Measurements from ENCODE around the gene EEFSEC.

EEFSEC gene

GRCh38 chr3:128153156-128154041, at the start of gene EEFSEC:
EEFSEC (plus strand) TSS chr3:128153481; CDS start chr3:128153508, 27 bp downstream.
- peak; percentile 65 to 75 for DNase-seq

- DNase-seq = no peak
Measured at GRCh38 chr3:128107834-128108233, 45.4 kb upstream of the EEFSEC start.

GRCh38 chr3:128111147-128111546, 42.1 kb upstream of the EEFSEC start:
- no peak for DNase-seq

- DNase-seq = no peak
Measured at GRCh38 chr3:128112357-128112968, 40.8 kb upstream of the EEFSEC start.

GRCh38 chr3:128113817-128114794, 39.2 kb upstream of the EEFSEC start:
- DNase-seq = no peak

GRCh38 chr3:128122013-128122412, 31.3 kb upstream of the EEFSEC start:
- no peak for DNase-seq

GRCh38 chr3:128123156-128123537, 30.1 kb upstream of the EEFSEC start:
- DNase-seq = no peak

GRCh38 chr3:128123538-128124368, 29.5 kb upstream of the EEFSEC start, which contains the start of gene RUVBL1:
RUVBL1 (minus strand) TSS chr3:128123812; CDS start chr3:128123724, 88 bp downstream.
- peak; percentile 96 to 97 for DNase-seq

GRCh38 chr3:128127236-128127635, 26.0 kb upstream of the EEFSEC start:
- no peak for DNase-seq

DNA sequence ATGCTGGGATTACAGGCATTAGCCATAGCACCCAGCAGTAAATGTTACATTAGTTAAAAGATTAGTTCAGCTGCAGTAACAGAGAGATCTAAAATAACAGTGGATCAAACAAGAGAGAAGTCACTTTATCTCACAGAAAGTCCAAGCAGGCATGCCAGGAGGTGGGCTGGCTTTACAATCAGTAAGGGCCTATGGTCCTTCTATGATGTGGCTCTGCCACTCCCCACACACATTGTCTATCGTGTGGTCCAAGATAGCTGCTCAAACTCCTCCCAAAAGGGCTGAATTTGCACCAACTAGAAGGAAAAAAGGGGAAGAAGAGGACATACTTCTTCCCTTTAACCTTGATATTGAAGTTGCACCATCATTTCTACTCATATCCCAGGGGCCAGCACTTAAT, 25.0 kb upstream of the EEFSEC start:
- DNase-seq = no peak

- DNase-seq = no peak
Measured at GRCh38 chr3:128131897-128132646, 21.2 kb upstream of the EEFSEC start.

GRCh38 chr3:128133273-128133883, 19.9 kb upstream of the EEFSEC start:
- DNase-seq = peak; percentile 53 to 67

DNA sequence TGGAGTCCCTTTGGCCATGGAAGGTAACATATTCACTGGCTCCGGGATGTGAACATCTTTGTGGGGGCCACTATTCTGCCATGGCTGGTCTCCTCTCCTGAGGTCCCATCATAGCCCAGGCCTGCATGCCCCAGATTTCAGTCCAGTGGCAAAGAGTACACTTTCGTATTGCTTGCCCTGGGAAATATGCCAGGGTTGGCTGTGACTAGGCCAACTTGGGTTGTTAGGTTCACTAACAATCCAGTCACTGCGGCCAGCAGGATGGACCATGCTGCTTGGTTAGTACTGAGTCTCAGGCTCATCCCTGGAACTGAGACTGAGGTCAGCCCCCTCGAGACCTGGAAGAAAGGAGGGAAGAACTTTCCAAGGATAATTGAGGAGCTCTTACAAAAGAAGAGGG, 9.8 kb upstream of the EEFSEC start:
- DNase-seq = no peak

DNA sequence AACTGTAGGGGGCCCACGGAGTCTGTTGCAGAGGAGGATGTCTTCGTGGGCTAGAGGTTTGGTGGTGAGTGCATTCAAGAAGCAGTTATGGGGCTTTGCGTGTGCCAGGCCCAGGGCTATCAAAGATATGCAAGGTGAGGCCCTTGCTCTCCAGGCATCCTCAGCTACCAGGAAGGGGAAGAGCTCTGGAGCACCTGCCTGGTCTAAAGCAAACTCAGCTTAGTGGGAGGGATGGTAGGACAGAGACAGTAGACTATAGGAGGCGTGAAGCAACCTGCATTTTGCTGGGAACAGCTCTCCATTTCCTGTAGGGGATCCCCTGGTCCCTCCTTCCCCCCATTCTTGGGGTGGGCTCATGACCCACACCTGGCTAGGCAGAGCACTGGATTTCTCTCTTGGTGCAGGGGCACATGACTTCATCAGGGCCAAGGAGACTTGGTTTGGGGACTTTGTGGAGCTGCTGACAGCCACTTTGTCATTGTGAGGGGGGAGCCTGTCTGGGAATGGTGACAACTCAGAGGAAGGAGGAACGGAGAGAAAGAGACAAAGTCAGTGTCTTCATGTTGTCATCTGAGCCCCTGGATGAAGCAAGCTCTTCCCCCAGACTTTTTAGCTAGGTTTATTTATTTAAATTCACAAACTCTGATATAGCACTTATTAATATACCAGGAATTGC, 8.6 kb upstream of the EEFSEC start:
- peak in 1 of 2 donors; percentile 15 for DNase-seq

DNA sequence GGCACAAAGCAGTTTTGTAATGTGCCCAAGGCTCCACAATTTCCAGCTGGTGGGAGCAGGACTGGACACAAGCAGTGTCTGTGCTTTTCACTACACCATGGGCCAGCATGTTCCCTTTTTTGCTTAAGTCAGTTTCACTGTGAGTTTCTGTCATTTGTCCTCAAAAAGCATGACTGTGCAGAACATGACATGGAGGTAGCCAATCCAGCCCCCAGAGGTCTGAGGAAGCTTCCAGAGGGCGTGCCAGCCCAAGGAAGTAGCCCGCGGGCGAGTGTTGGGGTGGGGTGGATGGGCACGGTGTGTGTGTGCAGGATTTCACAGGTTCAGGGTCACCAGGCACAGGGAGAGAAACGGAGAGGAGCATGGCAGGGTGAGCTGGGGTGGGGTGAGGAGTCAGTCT, 8.0 kb upstream of the EEFSEC start:
- DNase-seq = peak; percentile 81 to 83

DNA sequence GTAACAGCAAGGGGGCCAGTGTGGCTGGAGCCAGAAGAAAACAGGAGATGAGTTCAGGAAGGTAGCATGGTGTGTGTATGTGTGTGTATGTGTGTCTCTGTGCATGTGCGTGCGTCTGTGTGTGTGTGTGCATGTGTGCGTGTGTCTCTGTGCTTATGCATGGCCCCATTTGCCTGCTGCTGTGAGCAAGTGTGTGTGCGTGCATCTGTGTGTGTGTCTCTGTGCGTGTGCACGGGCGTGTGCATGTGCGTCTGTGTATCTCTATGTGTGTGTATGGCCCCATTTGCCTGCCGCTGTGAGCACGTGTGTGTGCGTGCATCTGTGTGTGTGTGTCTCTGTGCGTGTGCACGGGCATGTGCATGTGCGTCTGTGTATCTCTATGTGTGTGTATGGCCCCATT, 7.1 kb upstream of the EEFSEC start:
- DNase-seq = no peak

- DNase-seq = peak; percentile 15 to 44
Measured at GRCh38 chr3:128149650-128150049, 3.6 kb upstream of the EEFSEC start.

DNA sequence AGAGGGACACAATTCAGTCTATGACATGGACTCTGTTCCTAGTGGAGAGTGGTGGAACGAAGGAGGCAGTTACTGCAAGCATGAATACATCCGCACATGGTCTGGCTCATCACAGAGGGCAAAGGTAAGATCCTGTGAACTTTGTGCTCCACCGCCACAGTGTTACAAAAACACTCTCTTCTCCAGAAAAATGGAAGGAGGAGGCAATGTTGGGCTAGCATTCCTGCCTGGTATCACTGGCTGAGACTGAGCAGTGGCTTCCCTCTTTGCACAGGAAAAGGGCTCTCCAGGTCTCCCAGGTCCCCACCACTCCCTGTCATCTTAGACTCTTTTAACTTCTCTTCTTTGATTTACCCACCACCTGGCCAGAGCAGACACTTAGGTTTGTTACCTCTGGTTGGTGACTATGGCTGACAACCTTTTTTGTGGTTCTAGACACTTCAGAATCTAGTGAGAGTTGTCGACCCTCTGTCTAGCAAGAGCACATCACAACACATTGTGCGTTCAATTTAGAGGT, 1.5 kb upstream of the EEFSEC start:
- DNase-seq = no peak

GRCh38 chr3:128152419-128153155, 694 bp upstream of the EEFSEC start:
- DNase-seq = no peak
